OCI-LY7 (cell line): Measurements from ENCODE around the gene KCNQ1. TPM values are rescaled to one million over a fixed set of nuclear protein-coding genes. Genes with fewer than 3 reads are reported as not detected.
"Not testable (repeated sequence)": the region's sequence is repeated elsewhere in the genome, so short reads cannot be mapped to it uniquely, and the experiment has no call there.

ENCODE experiments used
- BruUV-seq: library from RNA; stranded (reverse); fragments of 400-500 nt; replicated peaks from 2 replicates; lab custom pipeline; 2021; lab: Mats Ljungman, UMichigan
- CTCF ChIA-PET: fragments of 300-600 bp; sonication (Branson Sonifier 250); formaldehyde crosslinking; loops from one replicate; lab custom pipeline; 2022; ENCODE audit warnings: antibody characterized with exemption; ENCODE audit not compliant: unreplicated experiment; lab: Charles Lee
- POLR2A ChIA-PET: fragments of 300-600 bp; sonication (Branson Sonifier 250); formaldehyde crosslinking; loops from one replicate; lab custom pipeline; 2022; ENCODE audit warnings: antibody characterized with exemption; lab: Charles Lee
- DNase-seq: peaks from one replicate; pipeline ENCODE4 v3.0.0-alpha.2; 2015; ENCODE audit warnings: low spot score
- H2AFZ ChIP-seq: fragments of 200-600 bp; sonication (generic), shearing (Covaris generic); 2 replicates; pipeline ENCODE4 v1.6.1; 2014; ENCODE audit warnings: mild to moderate bottlenecking, antibody characterized with exemption, low read length, moderate library complexity
- H3K27ac ChIP-seq: fragments of 200-600 bp; sonication (generic); 2 replicates; pipeline ENCODE4 v1.5.1; 2014; ENCODE audit warnings: mixed run types, low read depth, mild to moderate bottlenecking, moderate library complexity, low read length, inconsistent platforms; ENCODE audit not compliant: poor library complexity, severe bottlenecking
- H3K36me3 ChIP-seq: fragments of 200-600 bp; sonication (generic); 2 replicates; pipeline ENCODE4 v1.6.1; 2014; ENCODE audit warnings: mild to moderate bottlenecking, antibody characterized with exemption, low read length, moderate library complexity, mixed read lengths; ENCODE audit not compliant: insufficient read depth
- H3K4me1 ChIP-seq: fragments of 200-600 bp; sonication (generic); 2 replicates; pipeline ENCODE4 v1.5.1; 2014; ENCODE audit warnings: mild to moderate bottlenecking, low read length; ENCODE audit not compliant: insufficient read depth, poor library complexity, severe bottlenecking
- H3K4me2 ChIP-seq: fragments of 200-600 bp; sonication (generic); 2 replicates; pipeline ENCODE4 v1.6.1; 2014; ENCODE audit warnings: mild to moderate bottlenecking, low read length
- H3K4me3 ChIP-seq: fragments of 200-600 bp; sonication (generic); 2 replicates; pipeline ENCODE4 v1.5.1; 2014; ENCODE audit warnings: mild to moderate bottlenecking, low read depth, low read length; ENCODE audit not compliant: poor library complexity, severe bottlenecking
- H3K79me2 ChIP-seq: fragments of 200-600 bp; sonication (generic); 2 replicates; pipeline ENCODE4 v1.6.1; 2016; ENCODE audit warnings: low read depth, mild to moderate bottlenecking, low read length, moderate library complexity, mixed read lengths; ENCODE audit not compliant: insufficient read depth
- H3K9me2 ChIP-seq: fragments of 200-600 bp; sonication (generic); 2 replicates; pipeline ENCODE4 v1.6.1; 2016; ENCODE audit warnings: mild to moderate bottlenecking, low read length, mixed read lengths; ENCODE audit not compliant: insufficient read depth
- H3K9me3 ChIP-seq: fragments of 200-600 bp; sonication (generic); 2 replicates; pipeline ENCODE4 v1.6.1; 2014; ENCODE audit warnings: mild to moderate bottlenecking, mixed run types, low read length, mixed read lengths
- H4K20me1 ChIP-seq: fragments of 200-600 bp; sonication (generic); 2 replicates; pipeline ENCODE4 v1.6.1; 2014; ENCODE audit warnings: mild to moderate bottlenecking, antibody characterized with exemption, low read length, moderate library complexity, mixed read lengths; ENCODE audit not compliant: insufficient read depth
- EZH2phosphoT487 ChIP-seq: fragments of 200-600 bp; sonication (generic); IDR thresholded peaks from 2 replicates; pipeline ENCODE4 v1.6.1; 2018; ENCODE audit warnings: low read depth, borderline replicate concordance, mild to moderate bottlenecking, mixed run types, antibody characterized with exemption, low read length, moderate library complexity, mixed read lengths
- intact Hi-C: fragments of 100-400 bp; cut with micrococcal nuclease; formaldehyde crosslinking; loops from one replicate; pipeline ENCODE4 v1.10.0; 2022; ENCODE audit not compliant: unreplicated experiment
- total RNA-seq, 2 experiments: library from RNA; depleted of rRNA in 1 of 2; stranded (reverse); fragments of >200 nt in 1 of 2; shearing (Covaris generic) in 1 of 2; gene quantifications; 2 replicates each; pipeline ENCODE4 v1.2.3, GENCODE V29; 2014 to 2022
- TF ChIP-seq, protein P1 (sequence below): fragments of 200-600 bp; sonication (generic); conservative IDR thresholded peaks from 2 replicates; pipeline ENCODE4 v1.5.1; 2014; ENCODE audit warnings: mild to moderate bottlenecking, antibody characterized with exemption, low read length, moderate library complexity, mixed read lengths

The KCNQ1 gene
- total RNA-seq, 2 experiments from 2014 or later, result 0.22 to 1.3 TPM

GRCh38 chr11:2488004-2488403 is 43.2 kb downstream of the KCNQ1 start:
- Histone ChIP-seq H3K36me3 (no peaks in the 10 kb centered on the region), H3K4me3 (no peak overlapping the region), H3K27ac (no peak overlapping the region), H3K9me3 (peaks cover 26% of the 10 kb centered on the region), H2AFZ (no peak overlapping the region), H3K4me2 (no peak overlapping the region), H4K20me1 (no peaks in the 10 kb centered on the region), H3K4me1 (no peaks in the 10 kb centered on the region), H3K79me2 (no peaks in the 10 kb centered on the region), H3K9me2 (no peaks in the 10 kb centered on the region)
- no peak for TF ChIP-seq EZH2phosphoT487
- TF ChIP-seq, protein P1, sequence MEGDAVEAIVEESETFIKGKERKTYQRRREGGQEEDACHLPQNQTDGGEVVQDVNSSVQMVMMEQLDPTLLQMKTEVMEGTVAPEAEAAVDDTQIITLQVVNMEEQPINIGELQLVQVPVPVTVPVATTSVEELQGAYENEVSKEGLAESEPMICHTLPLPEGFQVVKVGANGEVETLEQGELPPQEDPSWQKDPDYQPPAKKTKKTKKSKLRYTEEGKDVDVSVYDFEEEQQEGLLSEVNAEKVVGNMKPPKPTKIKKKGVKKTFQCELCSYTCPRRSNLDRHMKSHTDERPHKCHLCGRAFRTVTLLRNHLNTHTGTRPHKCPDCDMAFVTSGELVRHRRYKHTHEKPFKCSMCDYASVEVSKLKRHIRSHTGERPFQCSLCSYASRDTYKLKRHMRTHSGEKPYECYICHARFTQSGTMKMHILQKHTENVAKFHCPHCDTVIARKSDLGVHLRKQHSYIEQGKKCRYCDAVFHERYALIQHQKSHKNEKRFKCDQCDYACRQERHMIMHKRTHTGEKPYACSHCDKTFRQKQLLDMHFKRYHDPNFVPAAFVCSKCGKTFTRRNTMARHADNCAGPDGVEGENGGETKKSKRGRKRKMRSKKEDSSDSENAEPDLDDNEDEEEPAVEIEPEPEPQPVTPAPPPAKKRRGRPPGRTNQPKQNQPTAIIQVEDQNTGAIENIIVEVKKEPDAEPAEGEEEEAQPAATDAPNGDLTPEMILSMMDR, result no peak
- ChIA-PET CTCF (no interaction called here), POLR2A (no interaction called here)
- intact Hi-C loops, result no loop called here
- no peak for DNase-seq
- BruUV-seq, result no TSS peak

- Histone ChIP-seq H3K4me1 (no peaks in the 10 kb centered on the region), H4K20me1 (no peaks in the 10 kb centered on the region), H3K9me2 (no peaks in the 10 kb centered on the region), H3K4me2 (no peak overlapping the region), H3K79me2 (no peaks in the 10 kb centered on the region), H3K27ac (no peak overlapping the region), H3K4me3 (no peak overlapping the region), H3K36me3 (no peaks in the 10 kb centered on the region), H2AFZ (no peak overlapping the region), H3K9me3 (peaks cover 26% of the 10 kb centered on the region)
- CTCF ChIA-PET, result no interaction called here
- no TSS peak for BruUV-seq
- POLR2A ChIA-PET, result no interaction called here
- no peak for DNase-seq
- intact Hi-C loops, result no loop called here
- TF ChIP-seq, protein P1, result no peak
- TF ChIP-seq EZH2phosphoT487, result no peak
Observed at GRCh38 chr11:2489083-2489482, 44.3 kb downstream of the KCNQ1 start.

DNA sequence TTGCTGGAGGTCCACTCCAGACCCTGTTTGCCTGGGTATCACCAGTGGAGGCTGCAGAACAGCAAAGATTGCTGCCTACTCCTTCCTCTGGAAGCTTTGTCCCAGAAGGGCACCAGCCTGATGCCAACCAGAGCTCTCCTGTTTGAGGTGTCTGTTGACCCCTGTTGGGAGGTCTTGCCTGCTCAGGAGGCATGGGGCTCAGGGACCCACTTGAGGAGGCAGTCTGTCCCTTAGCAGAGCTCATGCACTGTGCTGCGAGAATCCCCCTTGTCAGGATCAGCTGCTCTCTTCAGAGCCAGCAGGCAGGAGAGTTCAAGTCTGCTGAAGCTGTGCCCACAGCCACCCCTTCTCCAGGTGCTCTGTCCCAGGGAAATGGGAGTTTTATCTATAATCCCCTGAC is 53.1 kb downstream of the KCNQ1 start:
- CTCF ChIA-PET, DNase-seq, H2AFZ ChIP-seq, H3K4me2 ChIP-seq, H4K20me1 ChIP-seq, intact Hi-C loops, H3K9me3 ChIP-seq, H3K27ac ChIP-seq, BruUV-seq, H3K79me2 ChIP-seq, H3K9me2 ChIP-seq, H3K4me1 ChIP-seq, H3K4me3 ChIP-seq, POLR2A ChIA-PET, H3K36me3 ChIP-seq: not testable (repeated sequence)
